ENCODE results near the gene CD7. TPM values are rescaled to one million over a fixed set of nuclear protein-coding genes. Genes with fewer than 3 reads are reported as not detected.

Gene CD7
- polyA plus RNA-seq, 1 of the 3 experiments (the other 2 are of a cell fraction): 0.07 TPM

- H3K9me3 ChIP-seq: no peaks in the 10 kb centered on the region
- ChIA-PET POLR2A (interaction anchor here (0.9 to 1.7 kb wide), 3 partner anchors 33 to 58 kb away, joined by 3 to 4 read pairs (median 4); partner anchors contain the start of gene CSNK1D), CTCF (interaction anchor here (0.6 to 9.9 kb wide), 16 partner anchors 9 to 444 kb away, joined by 3 to 78 read pairs (median 4); partner anchors contain the start of gene SLC16A3)
- H2AFZ ChIP-seq (ENCODE audit: low read depth): 0 out of 2 replicates have a peak overlapping the region, but pooled peaks have one; percentile 66
- H3K4me2 ChIP-seq: peak overlapping the region; percentile 66; the same call in 1 of the 2 replicates
- H3K27me3 ChIP-seq (ENCODE audit: insufficient read depth): no peaks in the 10 kb centered on the region; the same call in none of the 2 replicates
- TF ChIP-seq ELF1 (IDR thresholded peaks at IDR 0.05) (no peak), ZBTB33 (IDR thresholded peaks at IDR 0.05; ENCODE audit: borderline replicate concordance, low read depth) (no peak), CHD2 (IDR thresholded peaks at IDR 0.05; ENCODE audit: low read length, partially characterized antibody) (no peak), JUND (IDR thresholded peaks at IDR 0.05) (no peak), SIN3A (IDR thresholded peaks at IDR 0.05; ENCODE audit: borderline replicate concordance, low read depth, low read length) (no peak), GATA2 (CRISPR knock-in tag; IDR thresholded peaks at IDR 0.05) (no peak), REST (IDR thresholded peaks at IDR 0.05; ENCODE audit: low read depth, low read length) (no peak), SMC3 (IDR thresholded peaks at IDR 0.05; ENCODE audit: low read depth, low read length) (no peak), PBX3 (IDR thresholded peaks at IDR 0.05) (no peak), MXI1 (IDR thresholded peaks at IDR 0.05; ENCODE audit: low read depth, low read length) (no peak)
- no peaks in the 10 kb centered on the region for H4K20me1 ChIP-seq (ENCODE audit: insufficient read depth)
- H3K9me2 ChIP-seq: no peaks in the 10 kb centered on the region
- H3K4me3 ChIP-seq (ENCODE audit: low read depth in 2 of 2, low read length in 1 of 2): peak overlapping the region in 1 of 2 experiments; percentile 13; a peak in 1 of 4 replicates
- H3F3A ChIP-seq (replicated peaks; ENCODE audit: insufficient read depth): no peaks in the 10 kb centered on the region
- DNase-seq: no peak
- WGBS (ENCODE audit: low lambda C conversion rate): 46% methylated on average over 25 of the region's 25 CpGs
- H3K36me3 ChIP-seq (replicated peaks in 1 of 2; ENCODE audit: control insufficient read depth in 1 of 2, insufficient read depth in 2 of 2, low read length in 1 of 2): no peaks in the 10 kb centered on the region
- H3K4me1 ChIP-seq (ENCODE audit: control insufficient read depth in 1 of 2, insufficient read depth in 2 of 2, low read depth in 1 of 2, low read length in 1 of 2): peaks cover 18 to 45% of the 10 kb centered on the region in 2 experiments; a peak in 3 of 4 replicates
- H3K79me2 ChIP-seq (ENCODE audit: insufficient read depth): no peaks in the 10 kb centered on the region
- no peak overlapping the region for H3K9ac ChIP-seq
- H3K27ac ChIP-seq (ENCODE audit: low read depth in 2 of 2, low read length in 1 of 2): no peak overlapping the region
Measured at GRCh38 chr17:82331345-82331939, 14.0 kb upstream of the CD7 start.

All from SK-N-SH (cell line).